GM19238 (cell line): ENCODE measurements around the gene PRKD1.
"Not testable (repeated sequence)": the region's sequence is repeated elsewhere in the genome, so short reads cannot be mapped to it uniquely, and the experiment has no call there.

Experiments
- DNase-seq: peaks from one replicate; pipeline ENCODE4 v3.0.0; 2011; ENCODE audit warnings: low spot score; ENCODE audit not compliant: insufficient read length

Gene PRKD1

GRCh38 chr14:29900609-29901350 is 26.9 kb downstream of the PRKD1 start:
- no peak for DNase-seq

GRCh38 chr14:29898470-29898869 is 29.2 kb downstream of the PRKD1 start:
- no peak for DNase-seq

- DNase-seq: no peak
Observed at GRCh38 chr14:29897181-29897580, 30.5 kb downstream of the PRKD1 start.

GRCh38 chr14:29896354-29896821 is 31.3 kb downstream of the PRKD1 start:
- no peak for DNase-seq

- no peak for DNase-seq
Observed at GRCh38 chr14:29895591-29896083, 32.0 kb downstream of the PRKD1 start.

- DNase-seq: no peak
Observed at GRCh38 chr14:29893989-29894388, 33.7 kb downstream of the PRKD1 start.

- no peak for DNase-seq
Observed at GRCh38 chr14:29892327-29892726, 35.3 kb downstream of the PRKD1 start.

- DNase-seq: no peak
Observed at GRCh38 chr14:29885988-29886387, 41.7 kb downstream of the PRKD1 start.

- DNase-seq: no peak
Observed at GRCh38 chr14:29868000-29868399, 59.6 kb downstream of the PRKD1 start.

- DNase-seq: no peak
Observed at GRCh38 chr14:29865299-29865698, 62.3 kb downstream of the PRKD1 start.

GRCh38 chr14:29861996-29862395 is 65.7 kb downstream of the PRKD1 start:
- no peak for DNase-seq

GRCh38 chr14:29858299-29858698 is 69.3 kb downstream of the PRKD1 start:
- DNase-seq: peak; percentile 22

- DNase-seq: peak; percentile 2
Observed at GRCh38 chr14:29857551-29857950, 70.1 kb downstream of the PRKD1 start.

GRCh38 chr14:29856516-29856915 is 71.1 kb downstream of the PRKD1 start:
- DNase-seq: no peak

GRCh38 chr14:29853691-29854090 is 74.0 kb downstream of the PRKD1 start:
- DNase-seq: not testable (repeated sequence)

- DNase-seq: no peak
Observed at GRCh38 chr14:29853272-29853671, 74.4 kb downstream of the PRKD1 start.

GRCh38 chr14:29851397-29851796 is 76.2 kb downstream of the PRKD1 start:
- DNase-seq: no peak

- no peak for DNase-seq
Observed at GRCh38 chr14:29847056-29847380, 80.6 kb downstream of the PRKD1 start.

- DNase-seq: no peak
Observed at GRCh38 chr14:29846339-29847055, 81.2 kb downstream of the PRKD1 start.

- no peak for DNase-seq
Observed at GRCh38 chr14:29843981-29844380, 83.7 kb downstream of the PRKD1 start.

GRCh38 chr14:29842228-29842627 is 85.4 kb downstream of the PRKD1 start:
- no peak for DNase-seq

- not testable (repeated sequence) for DNase-seq
Observed at GRCh38 chr14:29840369-29840892, 87.2 kb downstream of the PRKD1 start.
